Suprapubic skin (tissue), 3 donors: ENCODE results near the gene SYNPO2.

Experiments
- CTCF ChIP-seq, 2 donors: fragments of 200-600 bp in 1 of 2; fragments of 450-650 bp in 1 of 2; sonication (generic) in 1 of 2; IDR thresholded peaks; one replicate each; pipeline ENCODE4 v1.5.1; 2016 to 2019; ENCODE audit warnings: antibody characterized with exemption in 2 of 2, mild to moderate bottlenecking in 1 of 2, moderate library complexity in 1 of 2
- EP300 ChIP-seq: sonication (generic); formaldehyde crosslinking; IDR thresholded peaks from one replicate; pipeline ENCODE4 v1.6.1; 2017; ENCODE audit warnings: antibody characterized with exemption
- POLR2A ChIP-seq, 2 donors: fragments of 450-650 bp; IDR thresholded peaks; one replicate each; pipeline ENCODE4 v1.6.1; 2017; ENCODE audit warnings: antibody characterized with exemption in 2 of 2, mild to moderate bottlenecking in 2 of 2, moderate library complexity in 2 of 2

- no peak for TF ChIP-seq CTCF (IDR thresholded peaks at IDR 0.05)
- no peak for TF ChIP-seq EP300
- no peak for TF ChIP-seq POLR2A (IDR thresholded peaks at IDR 0.05)
These were observed 91.1 kb downstream of the SYNPO2 start for GRCh38 chr4:118979712-118980111.
